Thymus (tissue), 11 donors: ENCODE results near the gene ADAM19. TPM values are rescaled to one million over a fixed set of nuclear protein-coding genes. Genes with fewer than 3 reads are reported as not detected.
A peak's percentile ranks its signal among the peaks of the same experiment; 100 is the strongest.

Experiments used
- DNase-seq, 9 donors: peaks; one replicate each; pipeline ENCODE4 v3.0.0-alpha.2; 2013; ENCODE audit warnings: low spot score in 9 of 9, low read depth in 6 of 9, missing footprints in 1 of 9
- H3K27ac ChIP-seq, 2 donors: one replicate each; pipeline ENCODE4 v1.5.1; 2013; ENCODE audit warnings: control low read depth in 1 of 2, low read depth in 1 of 2, low read length in 1 of 2, mild to moderate bottlenecking in 1 of 2, moderate library complexity in 1 of 2
- H3K27me3 ChIP-seq, 2 donors: one replicate each; pipeline ENCODE4 v1.5.1; 2013; ENCODE audit warnings: low read length in 1 of 2; ENCODE audit not compliant: control insufficient read depth in 2 of 2, insufficient read depth in 1 of 2
- H3K36me3 ChIP-seq, 2 donors: one replicate each; pipeline ENCODE4 v1.5.1; 2013; ENCODE audit warnings: low read length in 1 of 2, mild to moderate bottlenecking in 1 of 2, moderate library complexity in 1 of 2; ENCODE audit not compliant: control insufficient read depth in 2 of 2, insufficient read depth in 2 of 2
- H3K4me1 ChIP-seq, 2 donors: one replicate each; pipeline ENCODE4 v1.5.1; 2013; ENCODE audit warnings: low read length in 2 of 2; ENCODE audit not compliant: control insufficient read depth in 2 of 2, insufficient read depth in 2 of 2
- H3K4me3 ChIP-seq, 2 donors: one replicate each; pipeline ENCODE4 v1.5.1; 2013; ENCODE audit warnings: low read length in 2 of 2, control low read depth in 1 of 2, mild to moderate bottlenecking in 1 of 2
- H3K9me3 ChIP-seq, 2 donors: one replicate each; pipeline ENCODE4 v1.5.1; 2013; ENCODE audit warnings: low read length in 1 of 2, mild to moderate bottlenecking in 1 of 2; ENCODE audit not compliant: control insufficient read depth in 2 of 2, insufficient read depth in 1 of 2
- WGBS: extraction: QIAGEN DNeasy Blood & Tissue Kit; methylation state at CpG from one replicate; pipeline ENCODE4 v1.1.7; 2013; 5-methylcytosine and 5-hydroxymethylcytosine counted together
- polyA plus RNA-seq: library from polyadenylated mRNA; stranded (reverse); fragments of 200-250 nt; gene quantifications from one replicate; pipeline ENCODE4 v1.2.3, GENCODE V29; 2013
- total RNA-seq: library from RNA; stranded (reverse); fragments of 120-200 nt; gene quantifications from one replicate; pipeline ENCODE4 v1.2.4, GENCODE V29; 2013
- donor health status: healthy.

The ADAM19 gene
- total and polyA plus RNA-seq, 2 donors: 6.9 to 13.2 TPM

DNA sequence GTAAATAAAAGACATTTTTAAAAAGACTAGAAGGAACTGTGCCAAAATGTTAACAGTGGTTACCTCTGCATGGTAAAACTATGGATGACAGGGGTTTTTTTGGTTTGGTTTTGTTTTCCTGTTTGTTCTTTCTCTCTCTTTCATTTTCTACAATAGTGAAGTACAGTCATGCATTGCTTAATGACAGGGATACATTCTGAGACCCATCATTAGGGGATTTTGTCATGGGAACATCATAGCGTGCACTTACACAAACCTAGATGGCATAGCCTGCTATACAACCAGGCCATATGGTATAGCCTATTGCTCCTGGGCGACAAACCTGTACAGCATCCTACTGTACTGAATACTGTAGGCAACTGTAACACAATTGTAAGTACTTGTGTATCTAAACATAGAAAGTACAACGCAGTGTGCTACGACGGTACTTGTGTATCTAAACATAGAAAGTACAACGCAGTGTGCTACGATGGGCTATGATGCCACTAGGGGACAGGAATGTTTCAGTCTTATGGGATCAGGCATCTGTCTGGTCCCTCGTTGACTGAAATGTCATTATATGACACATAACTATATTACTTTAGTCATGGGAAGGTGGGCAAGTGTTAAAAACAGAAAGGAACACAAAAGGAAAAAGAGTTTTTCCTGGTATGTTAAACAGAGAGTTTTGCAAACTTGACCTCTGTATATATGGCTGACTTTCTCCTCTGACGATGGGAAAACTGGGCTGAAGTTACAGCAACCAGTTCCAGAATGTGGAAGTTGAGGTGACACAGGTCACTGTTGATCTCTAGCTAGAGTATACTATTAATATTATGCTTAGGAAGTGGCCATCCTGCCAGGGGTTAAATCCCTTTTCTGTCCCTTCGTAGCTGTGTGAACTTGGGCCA is 7.4 kb upstream of the ADAM19 start:
- H3K4me3 ChIP-seq: no peak overlapping the region
- no peak overlapping the region for H3K27ac ChIP-seq
- WGBS: 90% methylated on average over 10 of the region's 10 CpGs
- no peaks in the 10 kb centered on the region for H3K36me3 ChIP-seq
- H3K4me1 ChIP-seq: no peaks in the 10 kb centered on the region
- no peak for DNase-seq
- no peaks in the 10 kb centered on the region for H3K27me3 ChIP-seq
- H3K9me3 ChIP-seq: no peaks in the 10 kb centered on the region

DNA sequence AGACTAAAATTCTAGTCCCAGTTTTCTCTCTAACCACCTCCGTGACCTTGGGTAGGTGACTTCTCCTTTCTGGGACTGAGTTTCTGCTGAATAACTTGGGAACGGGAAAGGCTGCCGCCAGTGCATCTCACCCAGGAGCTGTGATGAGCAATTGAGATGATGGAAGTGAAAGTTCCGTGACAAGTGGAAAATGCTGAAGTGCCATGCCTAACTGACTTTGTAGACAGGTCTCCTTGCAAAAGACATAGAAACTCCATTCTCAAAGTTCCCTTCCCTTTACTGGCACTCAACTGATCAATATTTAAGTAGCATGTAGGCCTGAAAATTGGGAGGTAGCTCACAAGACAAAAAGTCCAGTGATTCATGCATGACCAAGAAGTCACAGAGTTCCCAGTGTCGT is 6.3 kb upstream of the ADAM19 start:
- no peaks in the 10 kb centered on the region for H3K27me3 ChIP-seq
- no peaks in the 10 kb centered on the region for H3K9me3 ChIP-seq
- DNase-seq: peak in 1 of 9 donors; percentile 33
- no peak overlapping the region for H3K4me3 ChIP-seq
- no peak overlapping the region for H3K27ac ChIP-seq
- no peaks in the 10 kb centered on the region for H3K36me3 ChIP-seq
- WGBS: 95% methylated on average over 5 of the region's 5 CpGs
- H3K4me1 ChIP-seq: no peaks in the 10 kb centered on the region

- Histone ChIP-seq H3K36me3 (no peaks in the 10 kb centered on the region), H3K27me3 (peaks cover 23 to 30% of the 10 kb centered on the region in 2 donors), H3K4me1 (peaks cover 3 to 17% of the 10 kb centered on the region in 2 donors), H3K27ac (no peak overlapping the region), H3K4me3 (no peak overlapping the region), H3K9me3 (no peaks in the 10 kb centered on the region)
- WGBS: 98% methylated on average over 6 of the region's 6 CpGs
- DNase-seq: no peak
These were observed 2.7 kb upstream of the ADAM19 start for GRCh38 chr5:157578079-157578780.

- no peak for DNase-seq
- Histone ChIP-seq H3K9me3 (no peaks in the 10 kb centered on the region), H3K27me3 (peaks cover 23 to 30% of the 10 kb centered on the region in 2 donors), H3K4me1 (peaks cover 3 to 20% of the 10 kb centered on the region in 2 donors), H3K4me3 (no peak overlapping the region), H3K36me3 (no peaks in the 10 kb centered on the region), H3K27ac (no peak overlapping the region)
- WGBS: 92% methylated on average over 4 of the region's 4 CpGs
These were observed 1.1 kb upstream of the ADAM19 start for GRCh38 chr5:157576678-157577077.

DNA sequence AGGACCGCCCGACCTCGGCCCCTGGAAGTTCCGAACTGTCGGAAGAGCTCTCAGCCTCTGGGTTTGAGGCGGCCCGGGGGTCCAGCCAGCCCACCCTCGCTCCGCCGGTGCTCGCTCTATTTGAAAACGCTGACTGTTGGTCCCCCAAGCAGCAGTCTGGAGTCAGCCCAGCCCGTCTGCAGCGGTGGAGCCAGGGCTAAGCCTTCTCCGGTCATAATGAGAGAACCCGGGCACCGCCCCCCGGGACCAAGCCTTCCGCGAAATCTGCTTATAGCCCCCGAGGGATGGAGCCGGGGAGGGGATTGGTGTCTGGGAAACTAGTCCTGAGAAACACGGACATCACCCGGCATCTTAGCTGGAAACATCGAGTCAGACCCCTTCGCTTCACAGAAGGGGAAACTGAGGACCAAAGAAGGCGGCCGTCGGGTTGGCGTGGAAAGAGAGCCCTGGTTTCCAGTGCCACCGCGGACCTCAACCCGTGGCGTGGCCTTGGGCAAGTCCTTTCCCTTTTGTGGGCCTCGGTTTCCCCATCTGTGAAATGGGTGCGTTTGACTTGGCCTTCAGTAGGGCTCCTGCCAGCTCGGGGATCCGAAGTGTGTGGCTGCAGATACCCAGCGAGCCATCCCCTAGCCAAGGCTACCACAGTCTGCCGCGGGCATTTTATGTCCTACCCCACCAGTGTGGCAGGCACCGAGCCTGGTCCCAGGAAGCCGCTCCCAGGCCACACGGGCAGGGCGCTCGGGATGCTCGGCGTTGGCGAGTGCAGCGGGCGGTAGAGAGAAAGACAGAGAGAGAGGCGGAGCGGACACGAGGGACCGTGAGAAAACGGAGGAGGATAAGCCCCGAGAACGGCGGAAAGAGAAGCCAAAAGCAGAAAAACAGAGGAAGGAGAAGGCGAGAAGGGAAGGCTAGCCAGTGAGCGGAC is 857 bp downstream of the ADAM19 start:
- DNase-seq: no peak
- Histone ChIP-seq H3K4me1 (peaks cover 3 to 36% of the 10 kb centered on the region in 2 donors), H3K27ac (peak overlapping the region; percentile 43 to 71), H3K4me3 (peak overlapping the region; percentile 57 to 58), H3K36me3 (no peaks in the 10 kb centered on the region), H3K27me3 (peaks cover 23 to 30% of the 10 kb centered on the region in 2 donors), H3K9me3 (no peaks in the 10 kb centered on the region)
- WGBS: 20% methylated on average over 61 of the region's 61 CpGs

- no peak overlapping the region for H3K4me3 ChIP-seq
- no peaks in the 10 kb centered on the region for H3K9me3 ChIP-seq
- H3K36me3 ChIP-seq: no peaks in the 10 kb centered on the region
- peak in 1 of 9 donors; percentile 51 for DNase-seq
- peaks cover 23 to 29% of the 10 kb centered on the region in 2 donors for H3K27me3 ChIP-seq
- WGBS: 20% methylated on average over 6 of the region's 6 CpGs
- H3K27ac ChIP-seq: peak overlapping the region in 1 of 2 donors; percentile 32
- peaks cover 3 to 36% of the 10 kb centered on the region in 2 donors for H3K4me1 ChIP-seq
These were observed 4.2 kb downstream of the ADAM19 start for GRCh38 chr5:157571357-157571827.

DNA sequence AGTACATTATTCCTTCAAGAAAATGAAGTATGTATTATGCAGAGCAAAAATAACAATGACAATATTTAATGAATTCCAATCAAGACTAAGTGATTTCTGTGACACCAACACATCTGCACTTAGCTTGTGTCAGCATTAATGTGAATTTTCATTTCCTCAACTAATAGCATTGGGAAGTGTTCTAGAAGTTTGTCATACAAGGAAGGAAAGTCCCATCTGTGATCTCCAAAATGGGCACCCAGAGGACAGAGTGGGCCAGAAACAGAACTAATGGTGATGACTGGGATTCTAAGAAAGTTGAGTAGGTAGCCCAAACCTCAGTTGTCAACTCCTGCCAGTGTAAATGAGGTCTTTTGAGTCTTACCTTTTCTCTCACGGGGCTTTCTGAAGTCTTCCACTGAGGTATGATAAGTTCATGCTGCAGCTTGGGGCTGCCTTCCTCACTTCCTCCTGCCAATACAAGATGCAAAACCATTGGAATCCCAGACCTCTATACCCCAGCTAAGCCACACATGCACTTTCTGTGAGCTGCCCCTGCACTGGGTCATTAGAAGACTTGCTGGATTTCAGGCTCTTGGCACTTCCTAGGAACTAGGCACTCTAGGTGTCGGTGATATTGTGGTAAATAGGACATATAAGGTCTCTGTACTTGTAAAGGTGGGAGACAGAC is 4.9 kb downstream of the ADAM19 start:
- 91% methylated on average over 2 of the region's 2 CpGs for WGBS
- DNase-seq: no peak
- Histone ChIP-seq H3K36me3 (no peaks in the 10 kb centered on the region), H3K4me3 (no peak overlapping the region), H3K27ac (no peak overlapping the region), H3K9me3 (no peaks in the 10 kb centered on the region), H3K27me3 (peaks cover 16 to 22% of the 10 kb centered on the region in 2 donors), H3K4me1 (peaks cover 3 to 31% of the 10 kb centered on the region in 2 donors)

GRCh38 chr5:157568720-157569119 is 6.9 kb downstream of the ADAM19 start:
- H3K4me3 ChIP-seq: no peak overlapping the region

More at GRCh38 chr5:157568720-157569119, 6.9 kb downstream of the ADAM19 start:
- DNase-seq: no peak
- H3K9me3 ChIP-seq: no peaks in the 10 kb centered on the region
- WGBS: 96% methylated on average over 2 of the region's 2 CpGs
- H3K27ac ChIP-seq: no peak overlapping the region
- no peaks in the 10 kb centered on the region for H3K36me3 ChIP-seq
- peaks cover 0 to 26% of the 10 kb centered on the region in 2 donors for H3K4me1 ChIP-seq
- H3K27me3 ChIP-seq: peaks cover 0 to 4% of the 10 kb centered on the region in 2 donors
